Activated gamma-delta T cell treated with anti-CD3 and anti-CD28 coated beads, Interleukin-2, amount 50 U/mL, for 16 hours (primary cell): ENCODE results near the gene MYO5B.

Experiments used
- DNase-seq: peaks from one replicate; pipeline ENCODE4 v3.0.0-alpha.2; 2020; ENCODE audit warnings: low read depth

MYO5B gene

DNA sequence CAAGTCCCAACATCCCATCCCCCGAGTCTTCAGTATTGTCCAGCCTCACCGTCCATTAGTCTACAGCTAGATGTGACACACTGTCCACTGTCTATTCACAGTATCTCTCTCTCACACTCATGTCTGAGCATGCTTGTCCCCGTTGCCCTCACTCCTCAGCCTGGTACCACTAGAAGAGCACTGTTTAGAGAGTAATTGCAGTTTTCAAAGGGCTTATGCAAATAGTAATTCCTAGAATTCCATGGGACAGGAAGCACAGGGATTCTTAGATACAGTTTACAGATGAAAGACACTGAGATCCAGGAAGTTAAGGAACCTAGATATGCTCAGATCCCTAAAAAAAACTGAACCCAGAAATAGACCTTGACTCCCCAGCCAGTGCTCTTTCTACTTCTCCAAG, 125.5 kb downstream of the MYO5B start:
- DNase-seq = no peak

DNA sequence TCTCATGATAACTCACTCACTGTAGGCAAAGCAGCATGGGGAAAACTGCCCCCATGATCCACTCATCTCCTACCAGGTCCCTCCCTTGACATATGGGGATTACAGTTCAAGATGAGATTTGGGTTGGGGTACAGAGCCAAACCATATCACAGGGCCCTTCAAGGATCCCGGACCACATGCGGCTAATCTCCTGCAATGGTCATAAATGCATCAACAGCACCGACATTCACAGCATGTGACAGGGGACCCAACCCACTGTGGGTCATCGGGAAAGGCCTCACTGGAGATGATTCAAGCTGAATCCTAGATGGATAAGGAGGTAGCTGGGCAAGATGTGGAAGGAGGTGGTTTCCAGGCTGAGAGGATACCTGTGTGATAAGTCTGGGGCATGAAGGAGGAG, 129.4 kb downstream of the MYO5B start:
- no peak for DNase-seq

DNA sequence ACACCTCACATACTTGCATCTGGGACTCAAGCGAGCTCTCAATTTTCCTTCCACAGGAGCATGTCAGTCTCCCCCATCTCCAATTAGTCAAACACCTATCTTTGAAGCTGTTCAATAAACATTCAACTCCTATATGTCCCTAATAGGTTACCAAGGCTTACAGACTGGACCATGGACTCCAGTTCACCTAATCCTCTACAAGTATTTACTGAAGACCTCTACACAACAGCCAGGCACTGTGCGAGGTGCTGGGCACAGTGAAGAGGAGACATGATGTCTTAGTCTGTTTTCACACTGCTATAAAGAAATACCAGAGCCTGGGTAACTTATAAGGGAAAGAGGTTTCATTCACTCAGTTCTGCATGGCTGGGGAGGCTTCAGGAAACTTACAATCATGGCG, 129.9 kb downstream of the MYO5B start:
- no peak for DNase-seq

DNA sequence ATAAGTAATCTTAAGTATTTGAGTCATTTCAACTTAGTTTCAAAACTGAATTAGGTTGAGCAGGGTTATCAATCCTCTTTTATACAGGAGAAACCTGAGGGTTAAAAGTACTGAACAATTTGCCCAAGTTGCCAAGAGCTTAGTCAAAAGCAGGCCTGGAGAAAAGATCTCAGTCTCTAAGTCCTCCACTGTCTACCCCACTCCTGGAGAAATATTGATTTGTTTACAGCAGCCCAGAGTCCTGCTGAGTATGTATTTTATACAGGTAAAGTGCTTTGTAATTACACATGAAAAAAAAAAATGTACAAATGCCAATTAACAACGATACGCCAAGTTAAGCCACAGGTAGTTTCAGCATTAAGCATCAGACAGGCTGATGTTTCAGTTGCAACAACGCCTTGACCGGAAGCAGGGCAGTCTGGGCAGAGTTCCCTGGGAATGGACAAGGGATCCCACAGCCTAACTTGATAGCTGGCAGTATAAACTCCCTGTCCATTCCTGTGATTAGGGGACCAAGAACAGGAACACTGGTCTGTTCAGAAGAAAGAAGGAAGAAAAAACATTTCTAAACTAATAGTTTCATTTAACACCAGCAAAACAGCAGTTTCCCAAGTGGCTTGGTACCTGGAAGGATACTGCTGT, 132.9 kb downstream of the MYO5B start:
- no peak for DNase-seq

DNA sequence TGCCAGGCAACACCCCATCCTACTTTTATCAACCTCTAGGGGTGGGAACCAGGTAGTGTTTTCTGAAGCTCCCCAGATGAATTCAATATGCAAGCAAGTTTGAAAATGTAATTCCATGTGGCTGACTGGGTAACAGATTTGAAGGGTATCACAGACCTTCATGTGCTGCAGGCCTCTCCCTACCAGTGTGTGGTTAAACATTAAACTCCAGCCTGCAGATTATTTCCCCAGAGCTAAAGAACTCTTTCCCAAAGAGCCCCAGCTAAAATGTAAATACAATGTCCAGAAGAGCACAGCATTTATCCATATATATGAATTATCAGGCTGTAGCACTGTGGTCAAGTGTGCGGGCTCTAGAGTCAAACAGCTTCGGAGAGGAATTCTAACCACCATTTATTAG, 134.1 kb downstream of the MYO5B start:
- DNase-seq = no peak

DNA sequence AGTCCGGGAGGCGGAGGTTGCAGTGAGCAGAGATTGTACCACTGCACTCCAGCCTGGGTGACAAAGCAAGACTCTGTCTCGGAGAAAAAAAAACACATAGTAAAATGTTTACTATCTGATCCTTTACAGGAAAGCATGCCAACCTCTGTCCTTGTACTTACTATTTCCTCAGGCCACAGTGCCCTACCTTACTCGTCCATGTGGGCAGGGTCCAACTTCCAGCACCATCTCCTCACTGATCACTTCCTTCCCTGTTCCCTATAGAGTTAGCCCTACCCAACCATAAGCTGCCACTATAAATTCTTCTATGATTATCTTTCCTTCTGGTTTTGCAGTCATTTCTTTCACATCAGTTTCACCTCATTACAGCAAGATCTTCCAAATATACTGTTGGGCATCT, 136.2 kb downstream of the MYO5B start:
- DNase-seq = no peak

DNA sequence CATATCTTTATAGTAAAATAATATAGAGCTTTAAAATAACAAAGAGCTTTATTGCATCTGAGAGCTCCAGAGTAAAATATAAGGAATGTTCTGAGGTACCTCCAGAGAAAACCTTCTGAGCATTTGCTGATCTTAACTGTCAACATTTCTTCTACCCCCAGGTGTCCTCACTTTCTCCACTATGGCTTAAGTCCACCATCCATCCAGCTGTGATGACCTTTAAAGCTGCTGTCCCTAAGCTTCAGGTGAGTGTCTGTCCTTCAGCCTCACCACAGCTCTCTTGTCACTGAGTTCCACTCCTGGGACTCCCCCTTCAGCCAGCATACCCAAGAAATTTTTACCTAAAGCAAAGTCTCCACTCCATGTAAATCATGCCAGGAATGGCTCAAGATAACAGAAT, 137.9 kb downstream of the MYO5B start:
- DNase-seq = no peak

DNA sequence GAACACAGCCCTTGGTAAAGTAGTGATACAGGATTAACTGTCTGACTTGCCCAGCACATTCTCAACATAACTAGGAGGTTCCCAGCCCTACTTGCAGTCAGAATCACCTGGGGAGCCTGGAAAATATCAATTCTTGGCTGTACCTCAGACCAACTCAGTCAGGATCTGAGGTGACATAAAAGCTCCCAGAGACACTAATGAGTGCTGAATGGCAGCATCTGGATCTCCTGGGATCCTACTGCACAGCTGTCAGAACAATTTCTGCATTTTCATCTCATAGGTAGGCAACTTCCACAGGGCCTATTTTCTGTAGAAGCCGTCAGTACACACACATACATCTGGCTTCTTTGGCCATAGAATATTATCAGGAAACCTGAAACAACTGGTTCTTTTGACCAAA, 138.8 kb downstream of the MYO5B start:
- no peak for DNase-seq

DNA sequence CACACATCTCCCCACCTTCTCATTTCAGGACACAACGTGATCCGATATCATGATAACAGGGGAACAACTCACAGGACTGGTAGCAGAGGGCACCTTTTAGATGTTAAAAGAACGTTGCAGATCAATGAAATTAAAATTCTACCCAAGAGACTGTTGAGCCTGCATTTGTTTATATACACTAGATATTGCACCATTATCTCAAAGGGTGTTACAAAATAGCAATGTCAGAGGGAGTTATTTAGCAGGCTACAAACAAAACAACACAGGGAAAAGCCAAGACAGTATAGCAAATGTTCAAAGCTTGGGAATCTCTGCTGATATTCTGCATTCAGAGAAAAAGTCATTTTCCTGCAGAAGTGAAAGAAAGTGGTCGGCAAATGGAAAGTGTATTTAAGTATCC, 139.5 kb downstream of the MYO5B start:
- DNase-seq = no peak

DNA sequence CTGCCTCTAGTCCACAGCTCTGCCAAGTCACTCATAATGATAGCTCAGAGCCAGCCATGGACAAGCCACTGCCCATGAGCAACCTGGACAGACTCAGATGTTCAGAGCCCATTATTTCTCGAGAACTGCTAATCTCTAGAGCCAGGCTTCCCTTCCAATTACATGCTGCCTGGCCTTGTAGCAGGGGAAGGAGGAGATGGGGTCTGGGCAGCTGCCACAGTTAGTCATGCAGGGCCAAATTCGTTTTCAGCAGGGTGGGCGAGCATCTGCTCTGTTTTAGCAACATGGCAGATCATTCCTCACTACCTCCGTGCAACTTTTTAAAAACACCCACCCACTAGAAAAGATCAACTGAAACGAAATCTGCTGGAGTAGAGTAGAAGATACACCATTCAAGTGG, 141.8 kb downstream of the MYO5B start:
- no peak for DNase-seq

DNA sequence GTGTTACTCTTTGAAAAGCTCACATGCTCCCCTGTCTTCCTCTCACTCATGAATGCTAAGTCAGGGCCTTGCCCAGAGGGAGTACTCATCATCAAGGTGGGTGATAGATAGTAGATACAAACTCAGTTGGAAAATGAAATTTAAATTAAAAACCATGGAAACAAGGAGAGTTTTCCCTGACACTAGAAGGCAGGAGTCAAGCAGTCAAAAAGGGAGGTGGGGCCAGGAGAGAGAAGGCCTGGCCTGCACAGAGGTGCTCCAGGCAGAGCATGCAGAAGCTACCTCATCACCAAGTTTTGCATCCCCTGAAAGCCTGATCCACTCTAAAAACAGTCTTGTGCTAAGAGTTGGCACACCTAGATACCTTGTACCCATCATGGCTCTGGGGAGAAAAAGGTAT, 143.7 kb downstream of the MYO5B start:
- no peak for DNase-seq

DNA sequence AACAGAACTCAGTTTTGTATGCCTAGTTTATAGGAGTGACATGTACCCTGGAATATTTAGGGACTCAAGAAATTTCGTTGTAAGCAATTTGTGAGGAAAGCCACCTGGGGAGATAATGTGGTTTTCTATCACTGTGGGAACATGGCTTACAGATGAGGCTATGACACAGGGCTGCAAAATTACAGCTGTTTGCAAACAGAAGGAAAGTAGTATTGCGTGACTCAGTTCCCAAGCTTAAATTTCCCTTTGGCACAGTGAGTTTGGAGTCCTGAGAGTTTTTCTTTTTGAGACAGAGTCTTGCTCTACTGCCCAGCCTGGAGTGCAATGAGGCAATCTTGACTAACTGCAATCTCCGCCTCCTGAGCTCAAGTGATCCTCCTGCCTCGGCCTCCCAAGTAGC, 149.8 kb downstream of the MYO5B start:
- no peak for DNase-seq

DNA sequence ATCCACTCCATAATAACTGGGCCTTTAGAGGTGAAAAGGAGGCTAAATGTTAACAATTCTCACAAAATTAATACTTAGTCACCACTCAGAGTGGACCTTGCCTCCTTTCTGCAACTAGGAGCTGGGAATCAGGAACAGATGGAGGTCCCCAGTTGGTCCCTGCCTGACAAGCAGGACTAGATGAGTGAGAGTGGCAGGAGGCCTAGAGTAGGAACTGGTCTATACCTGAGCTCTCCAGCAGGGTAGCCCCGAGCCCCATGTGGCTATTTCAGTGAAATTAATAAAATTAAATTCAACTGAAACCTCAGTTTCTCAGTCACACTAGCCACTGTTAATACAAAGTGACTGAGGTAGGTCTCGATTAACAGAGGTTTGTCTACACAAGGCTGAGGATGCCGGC, 150.5 kb downstream of the MYO5B start:
- DNase-seq = no peak

DNA sequence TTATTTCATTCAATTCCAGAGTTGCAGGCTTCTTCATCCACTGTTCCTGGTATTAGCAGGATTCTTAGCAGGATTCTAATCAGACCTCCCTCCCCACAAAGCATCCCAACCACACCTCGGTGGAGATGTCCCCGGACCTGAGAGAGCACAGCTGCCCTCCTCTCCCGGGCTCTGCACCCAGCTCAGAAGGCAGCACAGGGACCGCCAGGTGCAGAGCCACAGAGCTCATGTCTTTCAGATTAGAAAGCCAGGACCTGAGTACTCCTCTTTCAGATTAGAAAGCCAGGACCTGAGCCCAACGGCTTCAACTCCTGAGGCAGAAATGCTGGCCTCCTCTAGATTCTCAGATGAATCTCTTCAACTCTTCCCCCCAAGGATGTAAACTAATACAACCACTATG, 152.3 kb downstream of the MYO5B start:
- no peak for DNase-seq

DNA sequence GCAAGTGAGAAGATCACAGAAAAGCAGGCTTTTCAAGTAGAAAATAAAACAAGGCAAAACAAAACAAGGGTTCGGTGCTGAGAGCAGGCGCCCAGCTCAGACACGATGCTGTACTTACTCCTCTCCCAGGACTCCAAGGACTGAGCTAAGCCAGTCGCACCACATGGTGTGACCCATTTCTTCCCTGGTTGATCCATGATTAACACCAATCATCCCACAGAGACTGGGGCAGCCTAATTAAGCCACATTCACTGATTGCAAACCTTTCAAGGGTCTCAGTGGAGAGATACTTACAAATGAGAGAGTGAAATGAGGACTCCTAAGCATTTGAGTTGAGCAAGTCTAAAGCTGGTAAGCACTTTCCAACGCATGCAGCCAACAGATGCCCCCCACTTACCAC, 155.2 kb downstream of the MYO5B start:
- no peak for DNase-seq

DNA sequence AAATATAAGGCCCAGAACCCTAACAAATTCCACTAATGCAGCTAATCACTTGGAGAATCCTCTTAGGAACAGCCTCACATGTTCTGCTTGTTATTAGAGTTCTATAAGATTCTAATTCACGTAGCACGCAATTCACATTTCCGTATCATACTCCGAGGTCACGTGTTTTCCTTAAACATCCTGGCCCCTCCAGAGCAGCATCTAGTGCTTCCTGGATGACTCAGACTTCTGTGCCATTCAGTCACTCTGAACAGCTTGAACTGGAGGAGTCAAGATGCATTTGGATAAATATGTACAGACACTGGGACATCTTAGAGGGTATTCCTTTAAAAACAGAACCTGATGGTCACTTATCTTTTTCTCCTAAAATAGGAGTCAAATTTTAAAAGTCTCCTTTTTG, 156.5 kb downstream of the MYO5B start:
- no peak for DNase-seq

DNA sequence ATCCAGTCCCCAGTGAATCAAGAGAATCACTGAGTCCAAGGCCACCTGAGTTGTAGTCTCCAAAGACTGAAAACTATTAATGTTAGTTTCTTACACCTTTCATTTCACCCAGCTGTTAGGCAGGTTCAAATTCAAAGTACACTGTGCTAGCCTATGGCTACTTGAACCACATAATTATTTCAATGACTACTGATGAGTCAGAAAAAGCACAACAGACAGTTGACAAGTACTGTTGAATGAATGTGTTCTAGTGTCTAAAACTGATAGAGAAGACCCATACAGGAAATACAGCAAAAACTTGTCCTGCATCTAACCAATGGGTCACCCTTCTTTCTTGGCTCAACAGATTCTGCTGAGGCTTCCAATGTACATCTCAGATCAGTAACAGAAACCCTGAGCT, 160.9 kb downstream of the MYO5B start:
- no peak for DNase-seq

DNA sequence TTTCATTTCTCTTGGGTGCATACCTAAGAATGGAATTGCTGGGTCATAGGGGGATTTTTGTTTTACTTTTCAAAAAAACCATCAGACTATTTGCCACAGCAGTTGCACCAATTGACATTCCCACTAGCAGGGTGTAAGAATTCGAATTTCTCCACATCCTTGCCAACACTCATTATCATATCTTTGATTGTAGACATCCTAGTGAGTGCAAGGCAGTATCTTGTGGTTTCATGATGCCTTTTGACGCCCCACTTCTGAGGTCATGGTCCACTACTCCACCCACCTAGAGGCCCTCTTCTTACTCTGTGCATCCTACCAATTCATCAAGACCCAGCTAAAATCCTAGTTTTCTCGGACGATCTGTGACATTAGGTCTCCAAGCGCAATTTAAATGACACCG, 161.9 kb downstream of the MYO5B start:
- DNase-seq = no peak

DNA sequence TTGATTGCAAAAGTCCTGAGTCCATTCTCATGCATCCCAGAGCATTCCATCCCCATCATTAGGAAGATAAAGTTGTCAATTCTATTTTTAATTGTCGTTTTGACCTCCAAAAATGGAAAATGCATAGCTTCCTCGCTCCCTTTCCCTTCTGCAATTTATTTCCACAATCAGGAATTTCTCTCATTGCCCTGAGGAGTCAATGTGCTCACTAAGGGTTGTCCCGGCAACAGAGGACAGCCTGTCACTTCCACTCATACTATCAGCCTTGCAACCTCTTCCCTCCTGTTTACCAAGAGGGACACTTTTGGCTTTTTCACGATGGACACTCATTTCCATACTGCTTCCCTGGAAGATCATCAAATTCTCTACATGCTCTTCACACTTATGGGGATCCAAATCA, 164.8 kb downstream of the MYO5B start:
- no peak for DNase-seq

DNA sequence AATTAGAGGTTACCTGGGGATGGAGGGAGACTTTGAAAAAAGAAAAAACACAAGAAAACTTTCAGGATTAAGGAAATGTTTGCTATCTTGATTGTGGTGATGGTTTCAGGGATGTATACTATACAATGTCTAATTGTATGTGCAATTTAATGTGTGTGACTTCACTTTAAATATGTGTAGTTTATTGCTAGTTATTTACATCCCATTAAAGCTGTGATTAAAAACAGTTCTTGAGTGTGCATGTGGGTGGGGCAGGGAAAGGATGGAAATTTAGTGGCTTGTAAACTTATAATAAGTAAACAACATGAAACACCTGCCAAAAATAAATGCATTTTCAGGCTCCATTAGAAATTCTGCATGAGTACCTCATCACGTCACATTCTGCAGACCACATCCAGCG, 167.0 kb downstream of the MYO5B start:
- no peak for DNase-seq

DNA sequence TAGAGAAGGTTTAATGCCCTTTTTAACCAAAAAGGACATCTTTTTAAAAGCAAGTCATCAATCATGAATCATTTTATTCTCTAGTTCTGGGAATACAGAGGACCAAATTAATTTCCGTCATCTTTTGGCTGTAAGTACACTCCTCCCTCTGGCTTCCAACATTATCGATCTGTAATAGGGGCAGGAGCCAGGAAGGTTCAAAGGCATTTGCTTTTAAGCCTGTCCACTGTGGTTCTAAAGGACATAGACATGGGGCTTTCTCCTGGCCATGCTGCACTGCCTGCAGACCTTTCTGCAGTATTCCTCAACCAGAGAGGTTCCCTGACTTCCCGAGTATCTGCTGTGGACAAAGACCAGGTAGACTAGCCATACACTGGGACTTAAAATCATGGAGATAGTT, 170.5 kb downstream of the MYO5B start:
- no peak for DNase-seq

DNA sequence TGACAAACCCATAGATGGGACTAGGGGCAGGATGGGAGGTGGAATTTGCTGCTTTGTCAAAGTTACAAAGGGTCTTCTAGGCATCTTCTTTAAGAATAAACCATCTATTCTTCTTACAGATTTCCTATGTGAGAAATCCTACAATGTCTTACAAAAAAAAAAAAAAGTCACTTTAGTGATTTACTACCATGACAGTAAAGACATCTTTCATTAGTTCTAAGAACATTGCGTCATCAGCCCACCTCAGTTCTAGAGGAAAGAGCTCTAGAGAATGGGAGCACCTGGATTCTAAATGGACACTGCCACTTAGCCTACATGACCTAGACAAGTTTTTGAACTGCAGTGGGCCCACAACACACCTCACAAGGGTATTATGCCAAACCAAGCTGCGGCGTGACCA, 172.0 kb downstream of the MYO5B start:
- no peak for DNase-seq

DNA sequence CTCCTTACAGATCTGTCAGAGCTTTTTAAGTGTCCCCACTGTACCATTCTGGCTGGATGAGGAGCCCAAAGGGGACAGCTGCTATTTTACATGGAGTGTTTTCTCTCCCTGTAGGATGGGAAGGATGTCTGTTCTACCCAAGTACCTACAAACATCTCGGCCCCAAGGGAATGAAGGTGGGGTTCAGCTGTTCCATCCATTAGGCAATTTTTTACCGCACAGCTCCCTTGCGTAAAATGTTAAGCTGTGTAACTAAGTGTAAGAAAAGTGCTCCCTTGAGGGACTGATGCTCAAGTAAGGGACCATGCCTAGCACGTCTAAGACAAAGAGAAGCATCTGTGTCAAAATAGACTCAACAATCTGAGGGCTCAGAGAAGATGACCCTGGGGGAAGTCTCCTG, 180.3 kb downstream of the MYO5B start:
- no peak for DNase-seq

DNA sequence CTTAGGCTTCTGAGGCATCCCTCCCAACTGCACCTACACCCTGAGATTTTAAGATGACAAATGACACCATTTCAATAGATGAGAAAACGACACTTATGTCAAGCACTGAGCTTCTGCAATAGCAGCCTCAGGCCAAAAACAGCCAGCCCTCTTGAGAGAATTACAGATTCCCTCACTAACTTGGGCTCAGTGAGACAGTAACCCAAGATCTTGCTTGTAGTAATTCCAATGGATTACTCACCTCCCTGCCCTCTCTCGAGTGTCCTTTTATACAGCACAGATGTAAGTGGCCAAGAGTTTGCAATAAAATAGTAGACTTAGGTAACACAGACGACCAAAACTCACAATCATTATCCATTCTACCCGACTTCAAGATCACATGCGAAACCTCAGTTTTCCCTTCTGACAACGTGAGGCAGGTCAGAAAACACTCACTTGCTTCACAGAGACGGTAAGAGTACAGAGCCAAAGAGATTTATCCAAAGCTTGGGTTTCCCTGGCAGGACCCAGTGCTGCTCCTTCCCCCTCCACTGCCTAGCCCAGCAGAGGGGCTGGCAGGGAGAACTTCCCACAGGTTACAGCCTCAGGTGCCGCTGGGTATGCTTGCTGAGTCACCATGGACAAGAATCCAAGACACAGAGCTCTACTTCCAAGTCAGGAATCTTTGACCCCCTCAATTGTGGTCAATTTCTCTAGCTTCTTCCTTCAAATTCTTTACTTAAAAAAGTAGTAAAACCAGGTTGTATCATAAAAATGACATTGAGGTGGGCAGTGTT, 181.4 kb downstream of the MYO5B start:
- no peak for DNase-seq
